NOMO-1 treated with dmso at 0.1 percent for 144 hours (cell line): Measurements from ENCODE around the gene TMEM239.

ENCODE experiments used
- DNase-seq: peaks from one replicate; lab custom pipeline; 2025; ENCODE audit not compliant: unreplicated experiment; lab: John Stamatoyannopoulos, UW

The TMEM239 gene

DNA sequence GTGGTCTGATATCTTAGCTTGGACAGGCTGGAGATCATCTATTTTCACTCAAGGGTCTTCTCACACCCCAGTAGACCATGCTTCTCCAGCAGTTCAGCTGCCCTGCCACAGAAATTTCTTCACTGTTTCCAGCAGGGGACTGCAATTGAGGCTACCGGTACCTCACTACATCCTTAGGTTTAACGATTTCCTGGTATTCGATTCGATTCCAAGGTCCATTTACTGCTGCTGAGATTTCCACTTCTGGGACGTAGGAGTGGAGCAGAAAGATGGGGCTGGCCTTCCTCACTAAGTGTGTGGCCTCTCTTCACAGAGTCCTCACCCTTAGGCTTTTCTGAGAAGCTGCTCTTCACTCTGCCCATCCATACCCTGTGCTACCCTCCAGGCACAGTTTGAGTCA, 30.5 kb downstream of the TMEM239 start:
- DNase-seq, result no peak

DNA sequence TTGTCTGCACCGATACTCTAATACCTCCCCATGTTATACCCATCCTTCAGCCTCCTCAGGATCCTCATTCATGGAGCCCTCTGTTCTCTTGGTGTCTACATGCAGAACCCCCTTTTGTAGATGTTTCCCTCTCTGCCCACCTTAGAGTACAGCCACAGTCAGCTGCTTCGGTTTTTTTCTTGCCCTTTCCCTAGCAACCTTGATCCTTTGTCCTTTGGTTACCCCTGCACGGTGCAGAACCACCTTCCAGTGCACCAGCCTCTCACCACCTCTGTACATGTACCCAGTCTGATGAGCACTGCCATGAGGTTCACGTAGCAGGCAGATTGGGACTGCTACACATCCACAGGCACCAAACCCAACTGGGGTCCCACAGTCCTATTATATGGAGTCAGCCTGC, 31.6 kb downstream of the TMEM239 start:
- no peak for DNase-seq

- DNase-seq, result no peak
Observed at GRCh38 chr20:2849529-2849928, 33.4 kb downstream of the TMEM239 start.

DNA sequence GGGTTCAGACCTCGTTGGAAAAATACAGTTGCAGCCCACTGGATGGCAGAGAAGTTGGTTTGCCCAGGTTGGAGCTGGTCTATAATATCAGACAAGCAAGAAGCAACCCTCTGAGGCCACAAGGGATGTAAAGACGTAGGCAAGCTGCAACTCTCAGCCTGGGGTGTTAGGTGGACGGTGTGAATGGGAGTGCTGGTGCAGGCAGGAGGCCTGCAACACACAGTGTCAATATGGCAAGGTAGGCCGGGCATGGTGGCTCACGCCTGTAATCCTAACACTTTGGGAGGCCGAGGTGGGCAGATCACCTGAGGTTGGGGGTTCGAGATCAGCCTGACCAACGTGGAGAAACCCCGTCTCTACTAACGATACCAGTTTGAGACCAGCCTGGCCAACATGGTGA, 34.9 kb downstream of the TMEM239 start:
- no peak for DNase-seq

DNA sequence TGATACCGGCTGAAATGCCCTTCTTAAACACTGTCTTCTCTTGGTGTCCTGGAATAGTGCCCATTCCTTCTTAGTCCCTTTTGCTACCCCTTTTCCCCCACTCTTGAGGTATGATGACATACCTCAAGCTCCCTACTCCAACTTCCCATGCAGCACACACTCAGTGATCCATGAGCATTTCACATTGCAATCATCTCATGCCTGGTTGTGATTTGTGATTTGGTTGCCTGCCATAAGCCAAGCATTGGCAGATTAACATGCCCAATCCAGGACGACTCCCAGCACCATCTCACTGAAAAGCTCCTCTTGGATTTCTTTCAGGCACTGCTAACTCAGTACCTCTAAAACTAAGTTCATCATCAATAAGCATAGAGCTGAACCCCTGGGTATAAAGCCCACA, 42.4 kb downstream of the TMEM239 start:
- no peak for DNase-seq

DNA sequence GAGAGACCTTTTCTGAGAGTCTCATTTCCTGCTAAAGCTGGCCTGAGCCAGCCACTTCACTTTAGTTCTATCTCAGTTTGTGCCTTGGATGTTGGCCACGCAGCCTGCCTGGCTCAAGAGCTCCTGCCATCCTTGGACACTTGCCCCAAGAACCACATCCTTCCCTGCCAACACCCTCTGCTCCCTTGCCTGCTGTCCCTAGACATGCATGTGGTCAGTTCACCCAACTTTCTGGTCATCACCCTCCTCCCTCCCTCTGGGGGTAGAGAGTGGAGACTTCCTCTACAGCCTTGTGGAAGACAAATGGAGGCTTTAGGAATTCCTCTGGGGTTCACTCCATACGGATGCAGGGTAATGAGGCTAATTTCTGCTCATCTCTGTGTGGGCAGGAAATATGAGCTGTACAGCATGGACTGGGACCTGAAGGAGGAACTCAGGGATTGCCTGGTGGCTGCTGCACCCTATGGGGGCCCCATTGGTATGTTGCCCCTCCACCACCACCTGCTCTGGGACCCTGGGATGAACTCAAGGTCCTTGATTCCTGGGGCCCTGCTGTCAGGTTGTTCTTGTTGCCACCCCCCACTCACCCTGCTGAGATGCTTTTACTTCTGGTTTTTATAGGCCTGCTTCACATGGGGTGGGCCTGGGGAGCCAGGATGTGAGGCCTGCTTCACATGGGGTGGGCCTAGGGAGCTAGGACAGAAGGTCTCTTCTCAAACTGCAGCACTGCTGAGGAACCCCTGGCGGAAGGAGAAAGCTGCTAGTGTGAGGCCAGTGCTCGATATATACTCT, 43.4 kb downstream of the TMEM239 start:
- DNase-seq, result no peak

DNA sequence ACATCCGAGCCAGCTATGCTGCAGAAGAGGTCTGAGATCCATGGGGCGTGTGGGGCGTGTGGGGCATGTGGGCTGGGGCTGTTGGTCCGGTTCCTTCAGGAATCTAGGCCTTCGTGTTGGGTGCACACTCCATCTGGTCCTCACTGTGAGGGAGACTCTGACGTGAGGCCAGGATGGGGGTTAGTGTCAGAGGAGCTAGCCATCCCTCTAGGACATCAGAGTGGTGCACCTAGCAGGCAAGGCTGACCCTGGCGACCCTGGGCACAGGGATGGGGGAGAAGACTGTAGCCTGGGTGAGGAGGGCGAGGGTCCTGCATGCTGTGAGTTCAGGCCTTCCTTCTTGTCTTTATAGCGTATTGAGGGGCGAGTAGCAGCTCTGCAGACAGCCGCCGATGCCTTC, 48.5 kb downstream of the TMEM239 start:
- no peak for DNase-seq

DNA sequence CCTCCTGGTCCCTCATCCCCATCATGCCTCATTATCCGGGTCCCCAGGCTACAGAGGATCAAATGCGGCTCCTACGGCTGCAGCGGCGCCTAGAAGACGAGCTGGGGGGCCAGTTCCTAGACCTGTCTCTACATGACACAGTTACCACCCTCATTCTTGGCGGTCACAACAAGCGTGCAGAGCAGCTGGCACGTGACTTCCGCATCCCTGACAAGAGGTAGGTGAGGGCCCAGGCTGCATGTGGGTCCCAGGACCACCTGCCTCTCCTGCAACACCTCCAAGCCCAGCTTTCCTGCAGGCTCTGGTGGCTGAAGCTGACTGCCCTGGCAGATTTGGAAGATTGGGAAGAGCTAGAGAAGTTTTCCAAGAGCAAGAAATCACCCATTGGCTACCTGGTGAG, 48.9 kb downstream of the TMEM239 start:
- DNase-seq, result no peak

DNA sequence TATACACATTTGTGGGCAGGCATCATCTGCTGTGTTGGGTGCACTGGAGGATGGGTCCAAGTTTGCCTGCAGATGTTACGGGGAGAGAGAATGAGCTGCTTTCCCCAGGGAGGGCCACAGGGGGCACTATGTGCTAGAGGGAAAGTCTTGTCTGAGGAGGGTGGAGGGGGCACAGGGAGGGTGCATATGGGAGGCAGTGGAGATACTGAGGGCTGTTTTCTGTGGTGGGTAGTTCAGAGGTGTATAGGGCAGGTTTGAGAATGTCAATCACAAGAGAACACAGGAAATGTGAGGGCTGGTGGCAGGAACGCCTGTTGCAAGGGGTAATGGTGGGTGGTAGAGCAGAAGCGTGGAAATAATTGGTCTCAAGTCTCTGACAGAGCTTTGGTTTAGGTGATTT, 49.5 kb downstream of the TMEM239 start:
- DNase-seq, result no peak

- no peak for DNase-seq
Observed at GRCh38 chr20:2866236-2866635, 50.1 kb downstream of the TMEM239 start.

DNA sequence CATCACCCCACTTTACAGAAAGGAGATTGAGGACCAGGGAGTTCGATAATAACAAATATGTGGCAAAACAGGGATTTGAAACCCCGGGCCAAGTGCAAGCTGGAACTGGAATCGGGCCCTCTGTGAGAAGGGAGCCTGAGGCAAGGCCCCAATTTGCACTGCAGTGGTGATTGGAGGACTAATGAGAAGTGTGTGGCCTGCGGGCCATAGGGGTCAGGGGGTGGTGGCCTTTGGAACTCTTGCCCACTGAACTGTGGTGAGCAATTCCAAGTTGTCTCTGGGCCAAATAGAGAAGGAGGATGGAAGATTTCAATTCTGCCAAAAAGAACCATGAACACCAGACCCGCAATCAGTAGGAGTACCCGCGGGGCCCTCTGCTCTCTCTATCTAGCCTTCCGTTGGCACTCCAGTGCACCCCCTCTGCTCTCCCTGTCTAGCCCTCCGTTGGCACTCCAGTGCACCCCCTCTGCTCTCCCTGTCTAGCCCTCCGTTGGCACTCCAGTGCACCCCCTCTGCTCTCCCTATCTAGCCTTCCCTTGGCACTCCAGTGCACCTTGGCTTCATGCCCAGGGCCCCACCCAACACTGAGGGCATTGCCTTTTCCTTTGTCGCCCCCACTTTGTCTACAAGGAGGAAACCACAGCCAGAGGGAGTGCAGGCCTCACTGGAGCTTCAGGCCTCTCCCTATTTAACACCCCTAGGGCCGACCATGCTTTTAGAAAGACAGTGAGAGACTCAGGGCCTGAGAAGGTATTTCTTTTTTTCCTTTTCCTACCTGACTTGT, 51.1 kb downstream of the TMEM239 start:
- DNase-seq, result no peak
